WTC11 (cell line): Measurements from ENCODE around the gene TRIM65. TPM values are rescaled to one million over a fixed set of nuclear protein-coding genes. Genes with fewer than 3 reads are reported as not detected.

Experiments used
- ATAC-seq: fragments of 200-7000 bp; cut with Tn5 transposase; 2 replicates; pipeline ENCODE4 v1.10.0; 2021; ENCODE audit warnings: mild to moderate bottlenecking, moderate library complexity
- CTCF ChIA-PET: fragments of 300-600 bp; sonication (Branson Sonifier 250); formaldehyde crosslinking; loops from one replicate; lab custom pipeline; 2021; ENCODE audit warnings: antibody characterized with exemption; lab: Charles Lee
- POLR2A ChIA-PET: fragments of 350-600 bp; sonication (Branson Sonifier 250); formaldehyde crosslinking; loops from one replicate; lab custom pipeline; 2021; ENCODE audit warnings: antibody characterized with exemption; lab: Charles Lee
- DNase-seq: peaks from one replicate; pipeline ENCODE4 v3.0.0; 2021; ENCODE audit warnings: low spot score
- H3K27ac Mint-ChIP-seq: 2 replicates; pipeline ENCODE4 v1.8.0; 2021; ENCODE audit warnings: mixed read lengths
- H3K27me3 Mint-ChIP-seq: 2 replicates; pipeline ENCODE4 v1.8.0; 2021; ENCODE audit warnings: low read depth, mild to moderate bottlenecking, moderate library complexity, mixed read lengths
- H3K36me3 Mint-ChIP-seq: 2 replicates; pipeline ENCODE4 v1.8.0; 2021; ENCODE audit warnings: mixed read lengths
- H3K4me1 Mint-ChIP-seq: 2 replicates; pipeline ENCODE4 v1.8.0; 2022; ENCODE audit warnings: mixed read lengths
- H3K4me3 Mint-ChIP-seq: 2 replicates; pipeline ENCODE4 v1.8.0; 2021; ENCODE audit warnings: mild to moderate bottlenecking, moderate library complexity, mixed read lengths
- H3K9me3 Mint-ChIP-seq: 2 replicates; pipeline ENCODE4 v1.8.0; 2021; ENCODE audit warnings: mixed read lengths
- ATF1 ChIP-seq: sonication (generic); formaldehyde crosslinking; IDR thresholded peaks from 2 replicates; pipeline ENCODE4 v1.8.1; 2023; ENCODE audit warnings: mild to moderate bottlenecking, moderate library complexity, missing genetic modification reagents
- ETV6 ChIP-seq: sonication (generic); formaldehyde crosslinking; IDR thresholded peaks from 2 replicates; pipeline ENCODE4 v1.8.1; 2022; ENCODE audit warnings: mild to moderate bottlenecking, missing genetic modification reagents
- NR1H2 ChIP-seq: sonication (generic); formaldehyde crosslinking; IDR thresholded peaks from 2 replicates; pipeline ENCODE4 v1.9.0; 2021; ENCODE audit warnings: mild to moderate bottlenecking, moderate library complexity, missing genetic modification reagents
- PRRX2 ChIP-seq: fragments of 250-450 bp; sonication (Bioruptor Pico); IDR thresholded peaks from 2 replicates; pipeline ENCODE4 v1.8.0; 2021; ENCODE audit warnings: mild to moderate bottlenecking
- SP1 ChIP-seq: sonication (generic); formaldehyde crosslinking; conservative IDR thresholded peaks from 2 replicates; pipeline ENCODE4 v1.8.1; 2022; ENCODE audit warnings: missing genetic modification reagents
- total RNA-seq: library from RNA; stranded (reverse); gene quantifications from 3 replicates; pipeline ENCODE4 v1.2.3, GENCODE V29; 2021
- TF ChIP-seq, protein P1 (sequence below): sonication (generic); formaldehyde crosslinking; IDR thresholded peaks from 2 replicates; pipeline ENCODE4 v1.8.1; 2022; ENCODE audit warnings: mild to moderate bottlenecking, missing genetic modification reagents, moderate library complexity, borderline replicate concordance
- TF ChIP-seq, protein P2 (sequence below): sonication (generic); formaldehyde crosslinking; IDR thresholded peaks from 2 replicates; pipeline ENCODE4 v1.8.1; 2022; ENCODE audit warnings: low read depth, mild to moderate bottlenecking, moderate library complexity, missing genetic modification reagents, borderline replicate concordance
- TF ChIP-seq, protein P3 (sequence below): sonication (generic); formaldehyde crosslinking; IDR thresholded peaks from 2 replicates; pipeline ENCODE4 v1.8.1; 2022; ENCODE audit warnings: low read depth, missing genetic modification reagents, borderline replicate concordance
- TF ChIP-seq, protein P4 (sequence below): fragments of 250-450 bp; sonication (Bioruptor Pico); IDR thresholded peaks from 2 replicates; pipeline ENCODE4 v1.9.0; 2021; ENCODE audit warnings: moderate library complexity, mild to moderate bottlenecking, inconsistent platforms, borderline replicate concordance
- TF ChIP-seq, protein P5 (sequence below): sonication (generic); formaldehyde crosslinking; IDR thresholded peaks from 2 replicates; pipeline ENCODE4 v1.8.0; 2022; ENCODE audit warnings: missing genetic modification reagents
- TF ChIP-seq, protein P6 (sequence below): sonication (generic); formaldehyde crosslinking; IDR thresholded peaks from 2 replicates; pipeline ENCODE4 v1.8.1; 2022; ENCODE audit warnings: missing genetic modification reagents, borderline replicate concordance
- TF ChIP-seq, protein P7 (sequence below): fragments of 250-450 bp; sonication (Bioruptor Pico); IDR thresholded peaks from 2 replicates; pipeline ENCODE4 v1.9.0; 2021; ENCODE audit warnings: mild to moderate bottlenecking

The TRIM65 gene
- total RNA-seq, 1 experiment from 2014 or later: 56.4 TPM

DNA sequence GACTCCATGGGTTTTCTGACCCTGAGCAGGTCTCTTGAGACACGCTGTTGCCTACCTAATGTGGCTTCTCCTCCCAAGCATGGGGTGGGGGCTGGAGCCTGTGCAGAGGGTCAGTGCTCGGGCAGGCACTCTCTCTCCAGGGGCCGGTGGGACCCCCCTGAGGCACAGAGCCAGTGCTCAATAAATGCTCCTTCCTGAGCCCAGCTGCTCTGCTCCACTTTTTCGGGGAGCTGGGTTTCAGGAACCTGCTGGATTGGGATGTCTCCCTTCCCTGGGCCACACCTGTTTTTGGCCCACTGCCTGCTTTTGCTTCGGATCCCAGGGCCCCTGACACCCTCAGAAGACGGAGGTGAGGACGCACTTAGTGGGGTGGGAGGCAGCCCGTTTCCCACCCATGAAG is 1.3 kb upstream of the TRIM65 start:
- Mint-ChIP-seq H3K36me3 (peaks cover 16% of the 10 kb centered on the region), H3K27me3 (no peaks in the 10 kb centered on the region), H3K4me1 (peaks cover 26% of the 10 kb centered on the region), H3K27ac (peak overlapping the region; percentile 88), H3K4me3 (peak overlapping the region; percentile 65; the same call in 1 of the 2 replicates), H3K9me3 (no peaks in the 10 kb centered on the region)
- TF ChIP-seq NR1H2 (CRISPR knock-in tag) (no peak), ATF1 (CRISPR knock-in tag) (no peak)
- TF ChIP-seq, protein P1, sequence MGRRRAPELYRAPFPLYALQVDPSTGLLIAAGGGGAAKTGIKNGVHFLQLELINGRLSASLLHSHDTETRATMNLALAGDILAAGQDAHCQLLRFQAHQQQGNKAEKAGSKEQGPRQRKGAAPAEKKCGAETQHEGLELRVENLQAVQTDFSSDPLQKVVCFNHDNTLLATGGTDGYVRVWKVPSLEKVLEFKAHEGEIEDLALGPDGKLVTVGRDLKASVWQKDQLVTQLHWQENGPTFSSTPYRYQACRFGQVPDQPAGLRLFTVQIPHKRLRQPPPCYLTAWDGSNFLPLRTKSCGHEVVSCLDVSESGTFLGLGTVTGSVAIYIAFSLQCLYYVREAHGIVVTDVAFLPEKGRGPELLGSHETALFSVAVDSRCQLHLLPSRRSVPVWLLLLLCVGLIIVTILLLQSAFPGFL (CRISPR knock-in tag): no peak
- TF ChIP-seq, protein P2, sequence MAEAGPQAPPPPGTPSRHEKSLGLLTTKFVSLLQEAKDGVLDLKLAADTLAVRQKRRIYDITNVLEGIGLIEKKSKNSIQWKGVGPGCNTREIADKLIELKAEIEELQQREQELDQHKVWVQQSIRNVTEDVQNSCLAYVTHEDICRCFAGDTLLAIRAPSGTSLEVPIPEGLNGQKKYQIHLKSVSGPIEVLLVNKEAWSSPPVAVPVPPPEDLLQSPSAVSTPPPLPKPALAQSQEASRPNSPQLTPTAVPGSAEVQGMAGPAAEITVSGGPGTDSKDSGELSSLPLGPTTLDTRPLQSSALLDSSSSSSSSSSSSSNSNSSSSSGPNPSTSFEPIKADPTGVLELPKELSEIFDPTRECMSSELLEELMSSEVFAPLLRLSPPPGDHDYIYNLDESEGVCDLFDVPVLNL: no peak
- TF ChIP-seq, protein P3, sequence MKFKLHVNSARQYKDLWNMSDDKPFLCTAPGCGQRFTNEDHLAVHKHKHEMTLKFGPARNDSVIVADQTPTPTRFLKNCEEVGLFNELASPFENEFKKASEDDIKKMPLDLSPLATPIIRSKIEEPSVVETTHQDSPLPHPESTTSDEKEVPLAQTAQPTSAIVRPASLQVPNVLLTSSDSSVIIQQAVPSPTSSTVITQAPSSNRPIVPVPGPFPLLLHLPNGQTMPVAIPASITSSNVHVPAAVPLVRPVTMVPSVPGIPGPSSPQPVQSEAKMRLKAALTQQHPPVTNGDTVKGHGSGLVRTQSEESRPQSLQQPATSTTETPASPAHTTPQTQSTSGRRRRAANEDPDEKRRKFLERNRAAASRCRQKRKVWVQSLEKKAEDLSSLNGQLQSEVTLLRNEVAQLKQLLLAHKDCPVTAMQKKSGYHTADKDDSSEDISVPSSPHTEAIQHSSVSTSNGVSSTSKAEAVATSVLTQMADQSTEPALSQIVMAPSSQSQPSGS (CRISPR knock-in tag): no peak
- TF ChIP-seq, protein P4, sequence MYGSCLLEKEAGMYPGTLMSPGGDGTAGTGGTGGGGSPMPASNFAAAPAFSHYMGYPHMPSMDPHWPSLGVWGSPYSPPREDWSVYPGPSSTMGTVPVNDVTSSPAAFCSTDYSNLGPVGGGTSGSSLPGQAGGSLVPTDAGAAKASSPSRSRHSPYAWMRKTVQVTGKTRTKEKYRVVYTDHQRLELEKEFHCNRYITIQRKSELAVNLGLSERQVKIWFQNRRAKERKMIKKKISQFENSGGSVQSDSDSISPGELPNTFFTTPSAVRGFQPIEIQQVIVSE (CRISPR knock-in tag): no peak
- TF ChIP-seq, protein P5, sequence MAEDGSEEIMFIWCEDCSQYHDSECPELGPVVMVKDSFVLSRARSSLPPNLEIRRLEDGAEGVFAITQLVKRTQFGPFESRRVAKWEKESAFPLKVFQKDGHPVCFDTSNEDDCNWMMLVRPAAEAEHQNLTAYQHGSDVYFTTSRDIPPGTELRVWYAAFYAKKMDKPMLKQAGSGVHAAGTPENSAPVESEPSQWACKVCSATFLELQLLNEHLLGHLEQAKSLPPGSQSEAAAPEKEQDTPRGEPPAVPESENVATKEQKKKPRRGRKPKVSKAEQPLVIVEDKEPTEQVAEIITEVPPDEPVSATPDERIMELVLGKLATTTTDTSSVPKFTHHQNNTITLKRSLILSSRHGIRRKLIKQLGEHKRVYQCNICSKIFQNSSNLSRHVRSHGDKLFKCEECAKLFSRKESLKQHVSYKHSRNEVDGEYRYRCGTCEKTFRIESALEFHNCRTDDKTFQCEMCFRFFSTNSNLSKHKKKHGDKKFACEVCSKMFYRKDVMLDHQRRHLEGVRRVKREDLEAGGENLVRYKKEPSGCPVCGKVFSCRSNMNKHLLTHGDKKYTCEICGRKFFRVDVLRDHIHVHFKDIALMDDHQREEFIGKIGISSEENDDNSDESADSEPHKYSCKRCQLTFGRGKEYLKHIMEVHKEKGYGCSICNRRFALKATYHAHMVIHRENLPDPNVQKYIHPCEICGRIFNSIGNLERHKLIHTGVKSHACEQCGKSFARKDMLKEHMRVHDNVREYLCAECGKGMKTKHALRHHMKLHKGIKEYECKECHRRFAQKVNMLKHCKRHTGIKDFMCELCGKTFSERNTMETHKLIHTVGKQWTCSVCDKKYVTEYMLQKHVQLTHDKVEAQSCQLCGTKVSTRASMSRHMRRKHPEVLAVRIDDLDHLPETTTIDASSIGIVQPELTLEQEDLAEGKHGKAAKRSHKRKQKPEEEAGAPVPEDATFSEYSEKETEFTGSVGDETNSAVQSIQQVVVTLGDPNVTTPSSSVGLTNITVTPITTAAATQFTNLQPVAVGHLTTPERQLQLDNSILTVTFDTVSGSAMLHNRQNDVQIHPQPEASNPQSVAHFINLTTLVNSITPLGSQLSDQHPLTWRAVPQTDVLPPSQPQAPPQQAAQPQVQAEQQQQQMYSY (CRISPR knock-in tag): no peak
- TF ChIP-seq, protein P6, sequence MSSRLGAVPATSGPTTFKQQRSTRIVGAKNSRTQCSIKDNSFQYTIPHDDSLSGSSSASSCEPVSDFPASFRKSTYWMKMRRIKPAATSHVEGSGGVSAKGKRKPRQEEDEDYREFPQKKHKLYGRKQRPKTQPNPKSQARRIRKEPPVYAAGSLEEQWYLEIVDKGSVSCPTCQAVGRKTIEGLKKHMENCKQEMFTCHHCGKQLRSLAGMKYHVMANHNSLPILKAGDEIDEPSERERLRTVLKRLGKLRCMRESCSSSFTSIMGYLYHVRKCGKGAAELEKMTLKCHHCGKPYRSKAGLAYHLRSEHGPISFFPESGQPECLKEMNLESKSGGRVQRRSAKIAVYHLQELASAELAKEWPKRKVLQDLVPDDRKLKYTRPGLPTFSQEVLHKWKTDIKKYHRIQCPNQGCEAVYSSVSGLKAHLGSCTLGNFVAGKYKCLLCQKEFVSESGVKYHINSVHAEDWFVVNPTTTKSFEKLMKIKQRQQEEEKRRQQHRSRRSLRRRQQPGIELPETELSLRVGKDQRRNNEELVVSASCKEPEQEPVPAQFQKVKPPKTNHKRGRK: no peak
- TF ChIP-seq, protein P7, sequence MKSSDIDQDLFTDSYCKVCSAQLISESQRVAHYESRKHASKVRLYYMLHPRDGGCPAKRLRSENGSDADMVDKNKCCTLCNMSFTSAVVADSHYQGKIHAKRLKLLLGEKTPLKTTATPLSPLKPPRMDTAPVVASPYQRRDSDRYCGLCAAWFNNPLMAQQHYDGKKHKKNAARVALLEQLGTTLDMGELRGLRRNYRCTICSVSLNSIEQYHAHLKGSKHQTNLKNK: no peak
- CTCF ChIA-PET: interaction anchor here (0.6 to 7.5 kb wide), 12 partner anchors 10 to 382 kb away, joined by 3 to 71 read pairs (median 6); partner anchors contain the start of genes CDK3, GALR2, TRIM47 and WBP2
- POLR2A ChIA-PET: interaction anchor here (0.7 to 2.0 kb wide), 2 partner anchors 16 to 42 kb away, joined by 3 to 6 read pairs; partner anchors contain the start of gene WBP2
- DNase-seq (no peak), ATAC-seq (no peak)

DNA sequence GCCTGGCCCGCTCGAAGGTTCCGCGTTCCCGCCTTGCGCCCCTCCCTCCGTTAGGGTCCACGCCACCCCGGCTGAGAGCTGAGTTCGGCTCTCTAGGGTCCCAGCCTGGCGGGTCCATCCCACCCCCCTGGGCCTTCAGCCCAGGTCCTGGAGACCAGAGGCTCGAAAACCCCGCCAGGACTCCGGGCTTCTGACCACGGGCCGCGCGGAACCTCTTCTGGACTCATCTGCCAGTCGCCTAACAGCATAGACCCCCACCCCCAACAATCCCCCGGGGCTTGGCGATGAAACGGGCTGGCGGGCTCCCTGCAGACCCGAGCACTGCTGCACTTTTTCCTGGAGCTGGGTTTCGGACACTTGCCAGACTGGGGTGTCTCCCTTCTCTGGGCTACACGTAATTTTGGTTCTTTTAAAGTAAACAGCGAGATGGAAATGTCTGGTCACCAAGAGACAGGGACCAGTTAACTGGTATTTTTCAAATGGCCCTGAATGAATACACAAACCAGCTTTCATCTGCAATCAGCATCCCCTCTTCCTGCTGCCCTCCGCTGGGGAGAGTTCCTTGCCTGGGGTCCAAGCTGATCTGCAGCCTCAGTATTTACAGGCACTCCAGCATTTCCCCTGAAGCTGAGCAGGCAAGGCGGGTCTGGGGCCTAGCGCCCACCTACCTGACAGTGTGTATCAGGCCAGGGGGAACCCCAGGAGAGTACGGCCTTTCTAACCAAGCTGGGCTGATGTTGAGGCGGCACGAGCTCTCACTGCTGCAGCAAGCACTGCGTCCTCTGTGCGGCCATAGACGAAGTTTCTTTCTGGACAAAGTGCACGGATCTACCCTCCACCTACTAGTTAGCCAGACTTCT is 639 bp upstream of the TRIM65 start:
- H3K4me1 Mint-ChIP-seq: peaks cover 26% of the 10 kb centered on the region
- TF ChIP-seq SP1 (CRISPR knock-in tag): peak; percentile 48
- TF ChIP-seq ETV6 (CRISPR knock-in tag): 0 out of 2 replicates have a peak, but pooled peaks have one; percentile 12
- TF ChIP-seq, protein P2: no peak
- peak; percentile 22; the same call in 1 of the 2 replicates for TF ChIP-seq PRRX2
- TF ChIP-seq, all 79 proteins: peak for 3
- peaks cover 16% of the 10 kb centered on the region for H3K36me3 Mint-ChIP-seq
- ChIA-PET POLR2A (interaction anchor here (0.6 to 2.0 kb wide), 6 partner anchors 12 to 503 kb away, joined by 3 to 6 read pairs (median 3); partner anchors contain the start of genes TRIM47 and WBP2), CTCF (interaction anchor here (0.5 to 7.5 kb wide), 17 partner anchors 8 to 382 kb away, joined by 3 to 71 read pairs (median 7); partner anchors contain the start of genes CDK3, GALR2, MRPL38 and SMIM5)
- H3K9me3 Mint-ChIP-seq: no peaks in the 10 kb centered on the region
- peak; percentile 15 for ATAC-seq
- H3K27me3 Mint-ChIP-seq: no peaks in the 10 kb centered on the region
- H3K4me3 Mint-ChIP-seq: peak overlapping the region; percentile 65
- DNase-seq: peak; percentile 57
- peak overlapping the region; percentile 88 for H3K27ac Mint-ChIP-seq
